GM18868 (cell line): ENCODE results near the gene LRRC70.
"Not testable (repeated sequence)": the region's sequence is repeated elsewhere in the genome, so short reads cannot be mapped to it uniquely, and the experiment has no call there.

Experiments used
- ATAC-seq: cut with Tn5 transposase; IDR thresholded peaks from one replicate; pipeline ENCODE4 v1.9.1; 2021; ENCODE audit warnings: mild to moderate bottlenecking, moderate library complexity; ENCODE audit not compliant: unreplicated experiment

LRRC70 gene

DNA sequence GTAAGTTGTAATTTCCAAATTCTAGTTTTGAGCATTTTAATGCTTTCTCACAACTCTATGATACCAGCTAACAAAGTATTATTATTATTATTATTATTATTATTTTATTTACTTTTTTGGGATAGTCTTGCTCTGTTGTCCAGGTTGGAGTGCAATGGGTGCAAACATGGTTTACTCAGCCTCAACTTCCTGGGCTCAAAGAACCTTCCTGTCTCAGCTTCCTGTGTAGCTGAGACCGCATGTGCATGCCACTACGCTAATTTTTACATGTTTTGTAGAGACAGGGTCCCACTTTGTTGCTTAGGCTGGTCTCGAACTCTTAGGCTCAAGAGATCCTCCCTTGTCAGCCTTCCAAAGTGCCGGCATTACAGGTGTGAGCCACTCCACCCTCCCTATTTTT lies 27.0 kb downstream of the LRRC70 start:
- no peak for ATAC-seq

DNA sequence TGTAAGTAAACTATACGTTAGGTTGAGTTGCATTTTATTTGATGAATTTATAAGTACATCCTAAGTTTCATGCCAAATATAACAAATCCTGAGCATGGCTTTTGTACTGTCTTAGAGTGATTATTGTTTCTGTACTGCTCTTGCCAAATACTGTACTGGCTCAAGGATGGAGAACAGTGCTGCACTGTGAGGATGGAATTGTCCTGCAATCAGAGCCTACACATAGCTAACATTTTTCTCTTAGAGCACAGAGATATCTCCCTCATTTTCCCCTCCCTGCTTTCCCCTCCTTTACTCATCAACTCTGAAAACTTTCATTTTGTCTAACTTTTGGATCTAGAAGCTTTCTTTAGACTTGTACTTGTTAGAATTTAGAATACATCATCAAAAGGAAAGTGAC lies 28.3 kb downstream of the LRRC70 start:
- no peak for ATAC-seq

DNA sequence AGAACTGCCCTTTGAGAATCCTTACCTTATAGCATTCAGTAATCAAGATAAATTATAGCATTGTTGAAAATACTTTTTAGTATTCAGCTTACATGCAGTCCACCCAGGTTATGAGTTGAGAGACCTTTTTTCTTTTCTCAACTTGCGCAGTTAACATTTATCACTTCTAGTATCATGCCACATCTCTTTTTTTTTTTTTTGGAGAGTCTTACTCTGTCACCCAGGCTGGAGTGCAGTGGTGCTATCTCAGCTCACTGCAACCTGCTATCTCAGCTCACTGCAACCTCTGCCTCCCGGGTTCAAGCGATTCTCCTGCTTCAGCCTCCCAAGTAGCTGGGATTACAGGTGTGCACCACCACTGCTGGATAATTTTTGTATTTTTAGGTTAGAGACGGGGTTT lies 29.0 kb downstream of the LRRC70 start:
- ATAC-seq = no peak

DNA sequence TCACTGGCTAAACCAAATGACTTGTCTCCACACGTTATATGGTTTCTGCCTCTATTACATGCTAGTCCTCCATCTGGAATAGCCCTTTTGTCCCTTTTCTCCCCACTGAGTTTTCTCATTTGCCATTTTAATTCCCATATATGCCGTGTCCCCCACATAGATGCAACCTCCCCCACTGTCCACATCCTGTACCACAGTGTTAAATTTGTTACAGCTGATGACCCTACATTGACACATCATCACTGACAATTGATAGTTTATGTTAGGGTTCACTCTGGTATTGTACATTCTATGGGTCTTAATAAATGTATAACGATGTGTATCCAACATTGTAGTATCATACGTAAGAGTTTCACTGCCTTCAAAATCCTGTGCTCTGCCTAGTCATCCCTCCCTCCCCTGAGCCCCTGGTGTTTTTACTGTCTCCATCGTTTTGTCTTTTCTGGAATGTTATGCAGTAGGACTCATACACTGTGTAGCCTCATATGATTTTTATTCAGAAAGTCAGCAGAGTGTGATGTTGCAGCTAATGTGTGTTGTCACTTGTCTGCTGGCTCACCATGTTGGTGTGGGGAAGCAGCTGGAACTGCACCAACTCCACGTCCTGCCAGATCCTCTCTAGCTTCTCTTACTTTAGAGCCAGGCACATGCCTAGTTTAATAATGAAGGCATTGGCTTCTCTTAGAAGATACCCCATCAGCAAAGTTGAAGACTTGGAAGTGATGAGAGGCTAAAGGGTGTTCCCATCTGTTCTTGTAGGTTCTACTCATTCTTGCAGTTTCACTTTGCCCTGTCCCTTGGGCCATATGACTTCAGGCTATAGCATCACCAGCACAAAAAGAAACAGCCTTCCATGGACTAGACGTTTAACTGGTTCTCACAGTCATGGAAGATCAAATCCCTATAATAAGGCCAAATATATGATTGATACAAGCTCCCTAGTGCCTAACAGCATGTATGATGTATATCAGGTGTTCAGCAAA lies 30.2 kb downstream of the LRRC70 start:
- no peak for ATAC-seq

DNA sequence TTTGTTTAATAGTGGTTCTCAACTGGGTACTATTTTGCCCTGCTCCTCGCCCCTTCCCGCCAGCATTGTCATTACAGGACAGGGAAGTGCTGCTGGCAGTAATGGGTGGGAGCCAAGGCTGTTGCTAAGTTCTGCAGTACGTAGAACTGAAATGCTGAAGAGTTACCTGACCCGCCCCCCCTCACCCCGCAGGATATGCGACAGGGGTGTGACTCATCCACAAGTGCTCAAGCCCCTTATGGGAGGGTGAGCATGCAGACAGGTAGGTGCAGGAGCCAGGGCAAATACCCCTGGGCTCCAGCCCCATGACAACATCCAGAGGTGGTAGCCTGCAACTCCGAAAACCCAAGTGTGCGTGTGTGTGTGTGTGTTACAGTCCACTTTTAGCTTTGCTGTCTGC lies 35.7 kb downstream of the LRRC70 start:
- no peak for ATAC-seq

DNA sequence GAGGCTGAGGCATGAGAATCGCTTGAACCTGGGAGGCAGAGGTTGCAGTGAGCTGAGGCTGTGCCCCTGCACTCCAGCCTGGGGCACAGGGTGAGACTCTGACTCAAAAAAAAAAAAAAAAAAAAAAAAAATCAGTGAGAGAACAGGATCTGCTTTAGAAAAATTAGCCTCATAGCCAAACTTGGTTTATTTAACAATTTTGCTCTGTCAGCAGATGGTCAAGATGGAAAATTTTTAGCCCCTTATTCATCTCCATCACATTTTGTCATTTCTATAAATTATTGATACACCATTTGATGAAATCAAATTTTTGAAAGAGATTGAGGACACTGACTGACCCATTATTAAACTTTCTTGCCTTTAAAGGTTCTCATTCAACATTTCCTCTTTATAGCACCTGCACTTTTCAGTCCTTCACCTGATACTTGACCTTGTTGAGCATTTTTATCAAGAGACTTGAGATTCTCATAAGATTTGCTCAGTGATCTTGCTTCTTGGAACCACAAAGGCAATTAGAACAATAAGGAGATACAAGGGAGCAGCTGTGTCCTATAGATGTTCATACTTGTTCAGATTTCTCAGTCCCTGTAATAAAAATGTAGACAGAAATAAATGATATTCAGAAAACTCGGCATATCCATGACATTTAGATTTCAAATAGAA lies 38.1 kb downstream of the LRRC70 start:
- no peak for ATAC-seq

DNA sequence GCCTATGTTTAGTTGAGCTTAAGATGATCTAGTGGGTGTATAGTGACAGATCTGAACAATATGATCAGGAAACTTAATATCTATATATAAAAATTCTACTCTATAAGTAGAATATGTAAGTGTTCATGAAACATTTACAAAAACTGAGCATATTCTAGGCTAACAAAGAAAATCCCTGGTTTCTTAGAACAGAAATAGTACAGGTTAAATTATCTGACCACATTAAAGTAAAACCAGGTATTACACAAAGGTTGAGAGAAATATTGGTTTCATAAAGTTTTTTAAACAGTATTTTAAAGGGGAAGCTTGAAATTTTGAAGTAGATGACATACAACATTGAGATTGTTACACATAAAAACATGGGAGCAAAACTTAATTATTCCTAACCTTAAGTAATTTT lies 39.3 kb downstream of the LRRC70 start:
- no peak for ATAC-seq

DNA sequence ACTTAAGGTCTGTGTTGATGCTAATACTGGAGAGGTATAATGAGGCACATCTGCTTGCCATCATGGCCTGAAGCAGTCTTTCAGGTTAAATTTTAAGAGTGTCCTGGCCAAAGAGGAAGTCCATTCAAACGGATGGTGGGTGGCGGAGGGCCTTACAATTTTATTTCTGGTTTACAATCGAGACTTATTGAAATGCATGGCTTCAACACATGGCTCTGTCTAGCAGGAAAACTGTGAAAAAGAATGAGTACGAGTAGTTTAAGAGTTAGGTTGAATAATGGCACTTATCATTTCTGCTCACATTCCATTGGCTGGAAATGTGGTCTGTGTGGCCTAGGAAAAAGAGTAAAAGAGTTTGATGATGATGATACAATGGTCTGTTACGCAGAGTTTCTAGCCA lies 42.1 kb downstream of the LRRC70 start:
- ATAC-seq = no peak

DNA sequence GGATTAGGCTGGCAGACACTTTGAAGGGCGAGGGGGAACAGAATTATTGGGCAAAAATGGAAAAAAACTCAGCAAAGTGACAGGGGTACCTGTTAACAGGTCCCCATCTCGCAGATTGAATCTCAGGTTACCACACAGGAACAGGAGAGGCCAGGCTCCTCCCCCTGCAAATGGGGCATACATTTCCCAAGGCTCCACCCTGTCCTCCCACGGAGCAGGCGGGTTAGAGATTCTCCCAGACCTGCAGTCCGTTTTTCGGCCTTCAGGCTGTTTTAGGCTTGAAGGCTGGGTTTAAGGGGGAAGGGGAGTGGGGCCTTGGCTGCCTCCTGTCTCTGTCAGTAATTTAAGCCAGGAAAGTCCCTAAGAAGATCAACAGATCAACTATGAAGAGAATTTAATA lies 42.7 kb downstream of the LRRC70 start:
- no peak for ATAC-seq

DNA sequence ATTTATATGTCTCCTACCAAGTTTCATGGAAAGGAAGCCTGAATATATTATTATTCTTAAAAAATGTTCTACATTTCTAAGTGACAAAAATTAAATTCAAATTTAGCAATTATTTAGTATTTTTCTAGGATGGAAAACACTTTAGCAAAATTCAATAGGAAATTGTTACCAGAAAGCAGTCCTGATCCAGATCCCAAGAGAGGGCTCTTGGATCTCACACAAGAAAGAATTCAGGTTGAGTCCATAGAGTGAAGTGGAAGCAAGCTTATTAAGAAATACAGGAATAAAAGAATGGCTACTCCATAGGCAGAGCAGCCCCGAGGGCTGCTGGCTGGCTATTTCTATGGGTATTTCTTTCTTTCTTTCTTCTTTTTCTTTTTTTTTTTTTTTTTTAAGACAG lies 44.7 kb downstream of the LRRC70 start:
- ATAC-seq = no peak

DNA sequence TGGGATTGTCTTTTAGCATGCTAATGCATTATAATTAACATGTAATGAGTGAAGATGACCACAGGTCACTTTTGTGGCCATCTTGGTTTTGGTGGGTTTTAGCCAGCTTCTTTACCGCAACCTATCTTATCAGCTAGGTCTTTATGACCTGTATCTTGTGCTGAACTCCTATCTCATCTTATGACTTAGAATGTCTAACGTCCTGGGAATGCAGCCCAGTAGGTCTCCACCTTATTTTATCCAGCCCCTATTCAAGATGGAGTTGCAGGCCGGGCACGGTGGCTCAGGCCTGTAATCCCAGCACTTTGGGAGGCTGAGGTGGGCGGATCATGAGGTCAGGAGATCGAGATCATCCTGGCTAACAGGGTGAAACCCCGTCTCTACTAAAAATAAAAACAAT lies 45.8 kb downstream of the LRRC70 start:
- ATAC-seq = not testable (repeated sequence)

DNA sequence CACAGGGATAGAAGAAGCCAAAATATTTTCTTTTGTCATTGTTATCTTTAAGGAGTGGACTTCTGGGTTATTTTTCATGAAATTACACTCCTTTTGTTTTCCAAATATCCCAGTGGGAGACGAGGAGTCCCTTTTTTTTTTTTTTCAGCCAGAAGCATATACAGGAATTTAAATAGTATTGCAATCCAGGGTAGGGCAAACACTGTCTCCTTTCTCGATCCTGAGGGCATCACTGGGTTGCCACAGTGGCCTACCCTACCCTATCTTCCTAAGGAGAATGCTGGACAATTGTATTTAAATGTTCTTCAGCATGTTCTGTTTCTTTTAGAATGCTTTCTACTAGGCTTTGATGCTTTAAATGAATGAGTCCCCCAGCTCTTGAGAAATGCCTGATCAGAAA lies 47.9 kb downstream of the LRRC70 start:
- ATAC-seq = no peak

DNA sequence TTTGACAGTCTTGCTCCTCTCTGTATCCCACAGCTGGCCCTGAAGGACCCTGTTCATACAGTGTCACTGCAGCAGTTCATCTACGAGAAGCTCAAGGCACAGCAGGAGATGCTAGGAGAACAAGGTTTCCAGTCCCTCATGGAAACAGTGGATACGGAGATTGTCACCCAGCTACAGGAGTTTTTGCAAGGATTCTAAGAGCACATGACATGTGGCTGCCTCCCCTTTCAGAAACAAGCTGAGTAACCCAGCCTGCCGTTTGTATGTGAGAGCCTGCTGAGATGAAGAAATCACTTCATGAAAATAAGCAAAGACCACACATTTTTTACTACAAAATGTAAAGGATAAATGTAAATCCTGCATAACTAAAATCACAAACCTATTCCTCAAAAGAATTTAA lies 48.5 kb downstream of the LRRC70 start:
- ATAC-seq = no peak

DNA sequence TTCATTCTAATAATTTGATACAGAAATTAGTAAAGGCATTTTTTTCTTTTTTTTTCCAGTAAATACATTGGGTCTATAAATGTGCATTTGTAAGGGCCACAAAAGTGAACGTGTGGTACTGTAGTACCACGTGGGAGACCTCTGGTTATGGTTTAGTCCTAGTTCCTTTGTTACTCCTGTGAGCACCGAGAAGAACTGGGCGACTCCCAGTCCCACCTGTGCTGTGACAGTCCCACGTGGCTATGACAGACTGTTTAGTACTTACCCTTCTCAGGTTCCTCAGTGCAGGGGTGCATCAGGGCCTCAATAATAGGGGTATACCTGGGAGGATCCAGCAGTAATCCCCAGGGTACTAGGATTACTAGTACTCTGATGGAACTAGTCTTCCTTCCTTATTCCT lies 49.3 kb downstream of the LRRC70 start:
- ATAC-seq = no peak
